HepG2 (cell line): Measurements from ENCODE around the gene RTEL1. TPM values are rescaled to one million over a fixed set of nuclear protein-coding genes. Genes with fewer than 3 reads are reported as not detected.
A peak's percentile ranks its signal among the peaks of the same experiment; 100 is the strongest.

ENCODE experiments used
- ARHGAP35 ChIP-seq: sonication (generic); formaldehyde crosslinking; IDR thresholded peaks from 2 replicates; pipeline ENCODE4 v1.9.0; 2022; ENCODE audit warnings: mild to moderate bottlenecking, inconsistent platforms, moderate library complexity, missing genetic modification reagents, borderline replicate concordance
- CSRNP1 ChIP-seq: sonication (generic); formaldehyde crosslinking; IDR thresholded peaks from 2 replicates; pipeline ENCODE4 v1.8.1; 2023; ENCODE audit warnings: mild to moderate bottlenecking, missing genetic modification reagents
- HOXA7 ChIP-seq: sonication (generic); formaldehyde crosslinking; IDR thresholded peaks from 2 replicates; pipeline ENCODE4 v1.8.1; 2022; ENCODE audit warnings: mild to moderate bottlenecking, missing genetic modification reagents, moderate library complexity
- HOXD1 ChIP-seq: sonication (generic); formaldehyde crosslinking; IDR thresholded peaks from 2 replicates; pipeline ENCODE4 v1.5.0; 2020; ENCODE audit warnings: missing genetic modification reagents
- MTA1 ChIP-seq: sonication (generic); formaldehyde crosslinking; IDR thresholded peaks from 2 replicates; pipeline ENCODE4 v1.4.0; 2020; ENCODE audit warnings: missing genetic modification reagents, mild to moderate bottlenecking, borderline replicate concordance
- NCOA5 ChIP-seq: sonication (generic); formaldehyde crosslinking; IDR thresholded peaks from 2 replicates; pipeline ENCODE4 v1.4.0; 2020; ENCODE audit warnings: missing genetic modification reagents
- NCOR1 ChIP-seq: fragments of 200-600 bp; sonication (generic); IDR thresholded peaks from 2 replicates; pipeline ENCODE4 v1.7.0; 2017; ENCODE audit warnings: antibody characterized with exemption, low read length, borderline replicate concordance
- PLRG1 ChIP-seq: fragments of 450-650 bp; conservative IDR thresholded peaks from 2 replicates; pipeline ENCODE4 v1.6.1; 2016
- PRDM4 ChIP-seq: sonication (generic); formaldehyde crosslinking; IDR thresholded peaks from 2 replicates; pipeline ENCODE4 v1.9.0; 2021; ENCODE audit warnings: missing genetic modification reagents, borderline replicate concordance
- RBM39 ChIP-seq: fragments of 200-400 bp; formaldehyde crosslinking; IDR thresholded peaks from one replicate; pipeline ENCODE4 v1.6.1; 2018; ENCODE audit warnings: antibody characterized with exemption, mild to moderate bottlenecking, low read depth, low read length; ENCODE audit not compliant: poor library complexity, severe bottlenecking
- YY1 ChIP-seq: IDR thresholded peaks from 2 replicates; pipeline ENCODE4 v1.6.1; 2011; ENCODE audit warnings: low read length, low read depth, moderate library complexity, mild to moderate bottlenecking; ENCODE audit not compliant: insufficient read depth, insufficient replicate concordance
- ZFX ChIP-seq: sonication (generic); formaldehyde crosslinking; IDR thresholded peaks from 2 replicates; pipeline ENCODE4 v1.4.0; 2020; ENCODE audit warnings: mild to moderate bottlenecking, low read depth, missing genetic modification reagents, moderate library complexity
- ZNF619 ChIP-seq: sonication (generic); formaldehyde crosslinking; IDR thresholded peaks from 2 replicates; pipeline ENCODE4 v1.4.0; 2020; ENCODE audit warnings: mild to moderate bottlenecking, missing genetic modification reagents
- polyA plus RNA-seq, 8 experiments: library from polyadenylated mRNA; depleted of rRNA in 3 of 8; stranded (reverse) in 7 of 8; unstranded in 1 of 8; fragments of >200 nt; fragmentation: Illumina TruSeq in 4 of 8; extraction: Trizol in 4 of 8; gene quantifications; 2 replicates each; pipeline versions ENCODE4 v1.2.1 to v1.2.3, GENCODE V29; 2011 to 2016; ENCODE audit warnings: low read depth in 4 of 8, missing spikeins in 1 of 8, mixed read lengths in 1 of 8; ENCODE audit not compliant: insufficient read depth in 1 of 8
- total RNA-seq, 5 experiments: library from RNA; depleted of rRNA; stranded (reverse); fragments of >200 nt; fragmentation: Illumina TruSeq; extraction: Trizol; gene quantifications; 2 replicates each; pipeline ENCODE4 v1.2.3, GENCODE V29; 2016; ENCODE audit warnings: low read depth in 1 of 5
- TF ChIP-seq, protein P1 (sequence below): sonication (generic); formaldehyde crosslinking; IDR thresholded peaks from 2 replicates; pipeline ENCODE4 v1.5.1; 2020; ENCODE audit warnings: mild to moderate bottlenecking, missing genetic modification reagents, moderate library complexity
- TF ChIP-seq, protein P2 (sequence below): IDR thresholded peaks from 2 replicates; pipeline ENCODE4 v1.6.1; 2016; ENCODE audit warnings: missing compliant biosample characterization, missing genetic modification reagents, borderline replicate concordance
- TF ChIP-seq, protein P3 (sequence below): conservative IDR thresholded peaks from 2 replicates; pipeline ENCODE4 v1.6.1; 2018; ENCODE audit warnings: missing genetic modification reagents

RTEL1 gene
- total and polyA plus RNA-seq, 2 of the 13 experiments (the other 11 are each of a cell fraction or from before 2014, with no cell fraction given), result 21.8 to 36.4 TPM

DNA sequence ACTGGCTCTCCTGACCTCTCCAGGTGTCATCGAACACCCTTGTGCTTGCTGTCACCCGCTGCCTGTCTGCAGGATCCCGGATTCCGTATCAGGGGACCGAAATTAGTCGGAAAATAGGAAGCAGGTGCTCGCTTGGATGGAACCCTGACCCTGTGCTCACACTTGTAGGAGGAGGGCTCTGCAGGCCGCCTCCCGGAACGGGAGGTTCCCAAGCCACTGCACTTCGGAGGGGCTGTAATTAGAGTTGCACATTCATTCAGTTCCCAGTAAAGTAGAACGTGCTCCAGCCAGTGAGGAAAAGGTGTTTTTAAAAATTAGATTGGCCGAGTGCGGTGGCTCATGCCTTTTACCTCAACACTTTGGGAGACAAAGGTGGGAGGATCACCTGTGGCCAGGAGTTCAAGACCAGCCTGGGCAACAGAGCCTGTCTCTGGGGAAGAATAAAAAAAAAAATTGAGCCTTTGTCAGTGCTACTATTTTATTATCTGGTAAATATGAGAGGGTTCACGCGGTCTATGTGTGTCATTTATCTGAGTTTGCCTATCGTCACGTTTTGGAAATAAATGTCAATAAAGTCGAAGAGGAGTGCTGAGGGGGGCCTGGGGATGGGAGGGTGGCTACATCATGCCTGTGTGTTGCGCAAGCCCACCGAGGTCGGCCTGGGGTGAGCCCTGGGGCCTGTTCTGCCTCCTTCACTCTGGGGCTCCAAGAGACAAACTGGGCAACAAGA is 29.7 kb upstream of the RTEL1 start (continued):
- TF ChIP-seq, protein P1, sequence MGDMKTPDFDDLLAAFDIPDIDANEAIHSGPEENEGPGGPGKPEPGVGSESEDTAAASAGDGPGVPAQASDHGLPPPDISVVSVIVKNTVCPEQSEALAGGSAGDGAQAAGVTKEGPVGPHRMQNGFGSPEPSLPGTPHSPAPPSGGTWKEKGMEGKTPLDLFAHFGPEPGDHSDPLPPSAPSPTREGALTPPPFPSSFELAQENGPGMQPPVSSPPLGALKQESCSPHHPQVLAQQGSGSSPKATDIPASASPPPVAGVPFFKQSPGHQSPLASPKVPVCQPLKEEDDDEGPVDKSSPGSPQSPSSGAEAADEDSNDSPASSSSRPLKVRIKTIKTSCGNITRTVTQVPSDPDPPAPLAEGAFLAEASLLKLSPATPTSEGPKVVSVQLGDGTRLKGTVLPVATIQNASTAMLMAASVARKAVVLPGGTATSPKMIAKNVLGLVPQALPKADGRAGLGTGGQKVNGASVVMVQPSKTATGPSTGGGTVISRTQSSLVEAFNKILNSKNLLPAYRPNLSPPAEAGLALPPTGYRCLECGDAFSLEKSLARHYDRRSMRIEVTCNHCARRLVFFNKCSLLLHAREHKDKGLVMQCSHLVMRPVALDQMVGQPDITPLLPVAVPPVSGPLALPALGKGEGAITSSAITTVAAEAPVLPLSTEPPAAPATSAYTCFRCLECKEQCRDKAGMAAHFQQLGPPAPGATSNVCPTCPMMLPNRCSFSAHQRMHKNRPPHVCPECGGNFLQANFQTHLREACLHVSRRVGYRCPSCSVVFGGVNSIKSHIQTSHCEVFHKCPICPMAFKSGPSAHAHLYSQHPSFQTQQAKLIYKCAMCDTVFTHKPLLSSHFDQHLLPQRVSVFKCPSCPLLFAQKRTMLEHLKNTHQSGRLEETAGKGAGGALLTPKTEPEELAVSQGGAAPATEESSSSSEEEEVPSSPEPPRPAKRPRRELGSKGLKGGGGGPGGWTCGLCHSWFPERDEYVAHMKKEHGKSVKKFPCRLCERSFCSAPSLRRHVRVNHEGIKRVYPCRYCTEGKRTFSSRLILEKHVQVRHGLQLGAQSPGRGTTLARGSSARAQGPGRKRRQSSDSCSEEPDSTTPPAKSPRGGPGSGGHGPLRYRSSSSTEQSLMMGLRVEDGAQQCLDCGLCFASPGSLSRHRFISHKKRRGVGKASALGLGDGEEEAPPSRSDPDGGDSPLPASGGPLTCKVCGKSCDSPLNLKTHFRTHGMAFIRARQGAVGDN (CRISPR knock-in tag), result peak; percentile 88
- peak; percentile 85 for TF ChIP-seq MTA1 (CRISPR knock-in tag)
- TF ChIP-seq YY1, result peak; percentile 80
- TF ChIP-seq ARHGAP35 (CRISPR knock-in tag), result peak; percentile 86
- peak; percentile 68 for TF ChIP-seq RBM39
- peak; percentile 96 for TF ChIP-seq ZFX (CRISPR knock-in tag)
- TF ChIP-seq, protein P2, sequence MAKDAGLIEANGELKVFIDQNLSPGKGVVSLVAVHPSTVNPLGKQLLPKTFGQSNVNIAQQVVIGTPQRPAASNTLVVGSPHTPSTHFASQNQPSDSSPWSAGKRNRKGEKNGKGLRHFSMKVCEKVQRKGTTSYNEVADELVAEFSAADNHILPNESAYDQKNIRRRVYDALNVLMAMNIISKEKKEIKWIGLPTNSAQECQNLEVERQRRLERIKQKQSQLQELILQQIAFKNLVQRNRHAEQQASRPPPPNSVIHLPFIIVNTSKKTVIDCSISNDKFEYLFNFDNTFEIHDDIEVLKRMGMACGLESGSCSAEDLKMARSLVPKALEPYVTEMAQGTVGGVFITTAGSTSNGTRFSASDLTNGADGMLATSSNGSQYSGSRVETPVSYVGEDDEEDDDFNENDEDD, result peak; percentile 97
- peak; percentile 84; the same call in 1 of the 2 replicates for TF ChIP-seq NCOR1
- TF ChIP-seq PRDM4 (CRISPR knock-in tag), result no peak; the same call in 1 of the 2 replicates
- no peak for TF ChIP-seq ZNF619 (CRISPR knock-in tag)
- peak; percentile 88 for TF ChIP-seq HOXD1 (CRISPR knock-in tag)
- peak; percentile 9; the same call in 1 of the 2 replicates for TF ChIP-seq NCOA5 (CRISPR knock-in tag)
- TF ChIP-seq, protein P3, sequence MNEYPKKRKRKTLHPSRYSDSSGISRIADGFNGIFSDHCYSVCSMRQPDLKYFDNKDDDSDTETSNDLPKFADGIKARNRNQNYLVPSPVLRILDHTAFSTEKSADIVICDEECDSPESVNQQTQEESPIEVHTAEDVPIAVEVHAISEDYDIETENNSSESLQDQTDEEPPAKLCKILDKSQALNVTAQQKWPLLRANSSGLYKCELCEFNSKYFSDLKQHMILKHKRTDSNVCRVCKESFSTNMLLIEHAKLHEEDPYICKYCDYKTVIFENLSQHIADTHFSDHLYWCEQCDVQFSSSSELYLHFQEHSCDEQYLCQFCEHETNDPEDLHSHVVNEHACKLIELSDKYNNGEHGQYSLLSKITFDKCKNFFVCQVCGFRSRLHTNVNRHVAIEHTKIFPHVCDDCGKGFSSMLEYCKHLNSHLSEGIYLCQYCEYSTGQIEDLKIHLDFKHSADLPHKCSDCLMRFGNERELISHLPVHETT (CRISPR knock-in tag), result peak; percentile 97
- no peak for TF ChIP-seq HOXA7
- TF ChIP-seq PLRG1, result no peak
- TF ChIP-seq CSRNP1, result peak; percentile 97
